Osteocyte (in vitro differentiated cells): Measurements from ENCODE around the gene CPA2. TPM values are rescaled to one million over a fixed set of nuclear protein-coding genes. Genes with fewer than 3 reads are reported as not detected.

Experiments used
- DNase-seq: peaks from one replicate; pipeline ENCODE4 v3.0.0; 2021; ENCODE audit warnings: mixed read lengths; ENCODE audit not compliant: unreplicated experiment; ENCODE audit errors: extremely low spot score
- H3K27ac Mint-ChIP-seq: one replicate; pipeline ENCODE4 v1.8.0; 2021; ENCODE audit warnings: mild to moderate bottlenecking, mixed read lengths; ENCODE audit not compliant: unreplicated experiment
- H3K27me3 Mint-ChIP-seq: one replicate; pipeline ENCODE4 v1.8.0; 2021; ENCODE audit warnings: mixed read lengths; ENCODE audit not compliant: unreplicated experiment
- H3K36me3 Mint-ChIP-seq: one replicate; pipeline ENCODE4 v1.8.0; 2021; ENCODE audit warnings: mixed read lengths; ENCODE audit not compliant: unreplicated experiment
- H3K4me1 Mint-ChIP-seq: one replicate; pipeline ENCODE4 v1.8.0; 2021; ENCODE audit warnings: mixed read lengths; ENCODE audit not compliant: unreplicated experiment
- H3K4me3 Mint-ChIP-seq: one replicate; pipeline ENCODE4 v1.8.0; 2021; ENCODE audit warnings: mild to moderate bottlenecking, moderate library complexity, mixed read lengths; ENCODE audit not compliant: unreplicated experiment
- H3K9me3 Mint-ChIP-seq: one replicate; pipeline ENCODE4 v1.8.0; 2021; ENCODE audit warnings: mixed read lengths; ENCODE audit not compliant: unreplicated experiment
- CTCF ChIP-seq: fragments of 200-600 bp; sonication (generic); IDR thresholded peaks from 2 replicates; pipeline ENCODE4 v1.5.0; 2021; ENCODE audit warnings: antibody characterized with exemption, mild to moderate bottlenecking, moderate library complexity
- total RNA-seq: library from RNA; stranded (reverse); gene quantifications from 2 replicates; pipeline ENCODE4 v1.2.1, GENCODE V29; 2021

The CPA2 gene
- total RNA-seq, 1 donor from 2014 or later = not detected

GRCh38 chr7:130337410-130337971 is 70.8 kb downstream of the CPA2 start:
- TF ChIP-seq CTCF = no peak
- no peaks in the 10 kb centered on the region for H3K36me3 Mint-ChIP-seq
- H3K9me3 Mint-ChIP-seq = peaks cover 6% of the 10 kb centered on the region
- H3K4me3 Mint-ChIP-seq = no peak overlapping the region
- peaks cover 17% of the 10 kb centered on the region for H3K4me1 Mint-ChIP-seq
- no peak overlapping the region for H3K27ac Mint-ChIP-seq
- no peak for DNase-seq
- no peaks in the 10 kb centered on the region for H3K27me3 Mint-ChIP-seq

GRCh38 chr7:130338233-130338632 is 71.6 kb downstream of the CPA2 start:
- TF ChIP-seq CTCF = no peak
- no peak overlapping the region for H3K4me3 Mint-ChIP-seq

More at GRCh38 chr7:130338233-130338632, 71.6 kb downstream of the CPA2 start:
- H3K9me3 Mint-ChIP-seq = peaks cover 6% of the 10 kb centered on the region
- no peaks in the 10 kb centered on the region for H3K36me3 Mint-ChIP-seq
- H3K27ac Mint-ChIP-seq = no peak overlapping the region
- no peaks in the 10 kb centered on the region for H3K27me3 Mint-ChIP-seq
- peaks cover 17% of the 10 kb centered on the region for H3K4me1 Mint-ChIP-seq
- no peak for DNase-seq

Other genes starting within 250 kb of the CPA2 start
- 19.5 and 19.8 TPM in 2 replicates for gene ZC3HC1, start 215.5 kb upstream of the CPA2 start, total RNA-seq
- 26.5 and 35.3 TPM in 2 replicates for gene KLHDC10, start 196.3 kb upstream of the CPA2 start, total RNA-seq
- gene TMEM209, start 61.5 kb upstream of the CPA2 start, total RNA-seq = 22.7 and 23.4 TPM in 2 replicates
- gene SSMEM1, start 59.0 kb upstream of the CPA2 start, total RNA-seq = not detected in 2 replicates
- 23.6 and 24.7 TPM in 2 replicates for gene CPA4, start 26.3 kb downstream of the CPA2 start, total RNA-seq
- 0.51 TPM in 1 of 2 replicates, not detected in the other for gene CPA5, start 78.0 kb downstream of the CPA2 start, total RNA-seq
- gene CPA1, start 113.6 kb downstream of the CPA2 start, total RNA-seq = not detected in 2 replicates
- 16.4 and 24.1 TPM in 2 replicates for gene CEP41, start 174.2 kb downstream of the CPA2 start, total RNA-seq
- gene MEST, start 225.2 kb downstream of the CPA2 start, total RNA-seq = 367 and 380 TPM in 2 replicates